Type B pancreatic cell (in vitro differentiated cells): ENCODE results near the gene CARD19. TPM values are rescaled to one million over a fixed set of nuclear protein-coding genes. Genes with fewer than 3 reads are reported as not detected.
A peak's percentile ranks its signal among the peaks of the same experiment; 100 is the strongest.

Experiments used
- DNase-seq: peaks from one replicate; pipeline ENCODE4 v3.0.0; 2021; ENCODE audit warnings: mixed read lengths; ENCODE audit not compliant: unreplicated experiment; ENCODE audit errors: extremely low spot score
- H3K27ac Mint-ChIP-seq: 2 replicates; pipeline ENCODE4 v1.8.0; 2021; ENCODE audit warnings: mild to moderate bottlenecking, mixed read lengths
- H3K27me3 Mint-ChIP-seq: 2 replicates; pipeline ENCODE4 v1.8.0; 2021; ENCODE audit warnings: mixed read lengths
- H3K36me3 Mint-ChIP-seq: 2 replicates; pipeline ENCODE4 v1.8.0; 2021; ENCODE audit warnings: mixed read lengths
- H3K4me1 Mint-ChIP-seq: one replicate; pipeline ENCODE4 v1.8.0; 2021; ENCODE audit warnings: mixed read lengths; ENCODE audit not compliant: unreplicated experiment
- H3K4me3 Mint-ChIP-seq: 2 replicates; pipeline ENCODE4 v1.8.0; 2021; ENCODE audit warnings: mild to moderate bottlenecking, mixed read lengths
- H3K9me3 Mint-ChIP-seq: 2 replicates; pipeline ENCODE4 v1.8.0; 2021; ENCODE audit warnings: mixed read lengths
- CTCF ChIP-seq: fragments of 200-600 bp; sonication (generic); conservative IDR thresholded peaks from 2 replicates; pipeline ENCODE4 v1.5.0; 2021; ENCODE audit warnings: antibody characterized with exemption, mild to moderate bottlenecking
- total RNA-seq: library from RNA; stranded (reverse); gene quantifications from 2 replicates; pipeline ENCODE4 v1.2.1, GENCODE V29; 2021; ENCODE audit warnings: low replicate concordance

Gene CARD19
- total RNA-seq, 1 donor from 2014 or later = 17.7 TPM

GRCh38 chr9:93091453-93092081, 4.5 kb upstream of the CARD19 start:
- peak overlapping the region; percentile 90 for H3K27ac Mint-ChIP-seq
- no peak for TF ChIP-seq CTCF
- peaks cover 7% of the 10 kb centered on the region for H3K9me3 Mint-ChIP-seq
- no peaks in the 10 kb centered on the region for H3K36me3 Mint-ChIP-seq
- DNase-seq = no peak
- H3K4me1 Mint-ChIP-seq = peaks cover 38% of the 10 kb centered on the region
- H3K4me3 Mint-ChIP-seq = peak overlapping the region; percentile 39
- H3K27me3 Mint-ChIP-seq = no peaks in the 10 kb centered on the region

GRCh38 chr9:93092251-93092991, 3.6 kb upstream of the CARD19 start:
- H3K9me3 Mint-ChIP-seq = peaks cover 5% of the 10 kb centered on the region
- H3K4me1 Mint-ChIP-seq = peaks cover 41% of the 10 kb centered on the region
- peak overlapping the region; percentile 90 for H3K27ac Mint-ChIP-seq
- TF ChIP-seq CTCF = no peak
- no peak for DNase-seq
- H3K27me3 Mint-ChIP-seq = no peaks in the 10 kb centered on the region
- no peaks in the 10 kb centered on the region for H3K36me3 Mint-ChIP-seq
- H3K4me3 Mint-ChIP-seq = peak overlapping the region; percentile 2

GRCh38 chr9:93093127-93093876, 2.7 kb upstream of the CARD19 start:
- peak overlapping the region; percentile 90 for H3K27ac Mint-ChIP-seq
- H3K4me1 Mint-ChIP-seq = peaks cover 42% of the 10 kb centered on the region
- H3K9me3 Mint-ChIP-seq = peaks cover 5% of the 10 kb centered on the region
- DNase-seq = no peak
- H3K27me3 Mint-ChIP-seq = no peaks in the 10 kb centered on the region
- H3K4me3 Mint-ChIP-seq = peak overlapping the region; percentile 50
- no peaks in the 10 kb centered on the region for H3K36me3 Mint-ChIP-seq
- TF ChIP-seq CTCF = no peak

GRCh38 chr9:93093877-93094657, 1.9 kb upstream of the CARD19 start:
- DNase-seq = no peak
- H3K27me3 Mint-ChIP-seq = no peaks in the 10 kb centered on the region
- H3K9me3 Mint-ChIP-seq = peaks cover 5% of the 10 kb centered on the region
- no peak for TF ChIP-seq CTCF
- no peaks in the 10 kb centered on the region for H3K36me3 Mint-ChIP-seq
- peak overlapping the region; percentile 88 for H3K27ac Mint-ChIP-seq
- peak overlapping the region; percentile 85 for H3K4me3 Mint-ChIP-seq
- peaks cover 42% of the 10 kb centered on the region for H3K4me1 Mint-ChIP-seq

GRCh38 chr9:93094658-93095204, 1.3 kb upstream of the CARD19 start:
- DNase-seq = no peak
- Mint-ChIP-seq H3K27ac (peak overlapping the region; percentile 88), H3K4me1 (peaks cover 42% of the 10 kb centered on the region)

More at GRCh38 chr9:93094658-93095204, 1.3 kb upstream of the CARD19 start:
- H3K4me3 Mint-ChIP-seq = peak overlapping the region; percentile 85
- no peak for TF ChIP-seq CTCF
- no peaks in the 10 kb centered on the region for H3K27me3 Mint-ChIP-seq
- no peaks in the 10 kb centered on the region for H3K36me3 Mint-ChIP-seq
- peaks cover 5% of the 10 kb centered on the region for H3K9me3 Mint-ChIP-seq
